ENCODE data around the gene GOSR2.

- TF ChIP-seq, protein P1, sequence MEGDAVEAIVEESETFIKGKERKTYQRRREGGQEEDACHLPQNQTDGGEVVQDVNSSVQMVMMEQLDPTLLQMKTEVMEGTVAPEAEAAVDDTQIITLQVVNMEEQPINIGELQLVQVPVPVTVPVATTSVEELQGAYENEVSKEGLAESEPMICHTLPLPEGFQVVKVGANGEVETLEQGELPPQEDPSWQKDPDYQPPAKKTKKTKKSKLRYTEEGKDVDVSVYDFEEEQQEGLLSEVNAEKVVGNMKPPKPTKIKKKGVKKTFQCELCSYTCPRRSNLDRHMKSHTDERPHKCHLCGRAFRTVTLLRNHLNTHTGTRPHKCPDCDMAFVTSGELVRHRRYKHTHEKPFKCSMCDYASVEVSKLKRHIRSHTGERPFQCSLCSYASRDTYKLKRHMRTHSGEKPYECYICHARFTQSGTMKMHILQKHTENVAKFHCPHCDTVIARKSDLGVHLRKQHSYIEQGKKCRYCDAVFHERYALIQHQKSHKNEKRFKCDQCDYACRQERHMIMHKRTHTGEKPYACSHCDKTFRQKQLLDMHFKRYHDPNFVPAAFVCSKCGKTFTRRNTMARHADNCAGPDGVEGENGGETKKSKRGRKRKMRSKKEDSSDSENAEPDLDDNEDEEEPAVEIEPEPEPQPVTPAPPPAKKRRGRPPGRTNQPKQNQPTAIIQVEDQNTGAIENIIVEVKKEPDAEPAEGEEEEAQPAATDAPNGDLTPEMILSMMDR (optimal IDR thresholded peaks at IDR 0.05 in 1 of 3, IDR thresholded peaks at IDR 0.05 in 1 of 3, conservative IDR thresholded peaks at IDR 0.05 in 1 of 3; ENCODE audit: extremely low read depth in 1 of 3, insufficient read depth in 2 of 3, low read length in 3 of 3) = no peak
- TF ChIP-seq EZH2 (IDR thresholded peaks at IDR 0.05; ENCODE audit: low read length) = no peak
These were observed 515 bp upstream of the GOSR2 start for GRCh38 chr17:46922487-46922803.

Measured in keratinocyte (primary cell).